Head of caudate nucleus (tissue), 42 donors: Measurements from ENCODE around the gene ATF4.

Experiments
- DNase-seq, 42 donors: peaks; one replicate each; pipeline versions ENCODE4 v3.0.0 to v3.0.0-alpha.2; 2020 to 2021; ENCODE audit warnings: mixed read lengths in 7 of 42
- intact Hi-C: fragments of 100-400 bp; cut with DNase I; formaldehyde crosslinking; loops from one replicate; pipeline ENCODE4 v1.15.0; 2022

The ATF4 gene

GRCh38 chr22:39487826-39488520, 32.4 kb upstream of the ATF4 start:
- intact Hi-C loops: no loop called here
- DNase-seq: no peak

- DNase-seq: no peak
- intact Hi-C loops: no loop called here
These were observed 31.7 kb upstream of the ATF4 start for GRCh38 chr22:39488563-39489083.

- intact Hi-C loops: no loop called here
These were observed 31.0 kb upstream of the ATF4 start for GRCh38 chr22:39489094-39490068.

GRCh38 chr22:39490135-39490798, 30.1 kb upstream of the ATF4 start:
- intact Hi-C loops: no loop called here
- peak; percentile 81 to 97 (median 92) for DNase-seq

More at GRCh38 chr22:39489094-39490068, 31.0 kb upstream of the ATF4 start:
- no peak for DNase-seq

- no peak for DNase-seq
- intact Hi-C loops: no loop called here
These were observed 29.2 kb upstream of the ATF4 start for GRCh38 chr22:39490966-39491680.

- DNase-seq: no peak
- intact Hi-C loops: no loop called here
These were observed 28.7 kb upstream of the ATF4 start for GRCh38 chr22:39491696-39492095.

- DNase-seq: no peak
- intact Hi-C loops: no loop called here
These were observed 28.2 kb upstream of the ATF4 start for GRCh38 chr22:39492186-39492585.

GRCh38 chr22:39493759-39494158, 26.6 kb upstream of the ATF4 start:
- no peak for DNase-seq
- intact Hi-C loops: no loop called here

GRCh38 chr22:39494471-39495120, 25.8 kb upstream of the ATF4 start:
- intact Hi-C loops: no loop called here
- DNase-seq: peak in 2 of 42 donors; percentile 26 to 42

- intact Hi-C loops: no loop called here
- peak; percentile 82 to 96 (median 92) for DNase-seq
These were observed 24.1 kb upstream of the ATF4 start for GRCh38 chr22:39496131-39496838.

GRCh38 chr22:39497429-39497828, 22.9 kb upstream of the ATF4 start:
- no peak for DNase-seq
- intact Hi-C loops: no loop called here

- DNase-seq: peak in 17 of 42 donors; percentile 31 to 74 (median 59)
- intact Hi-C loops: no loop called here
These were observed 22.0 kb upstream of the ATF4 start for GRCh38 chr22:39498368-39498767.

GRCh38 chr22:39498802-39499201, 21.6 kb upstream of the ATF4 start:
- DNase-seq: peak in 19 of 42 donors; percentile 35 to 77 (median 66)
- intact Hi-C loops: no loop called here

- intact Hi-C loops: loop anchor here (5.0 kb wide), 1 partner anchor 103 kb away; the partner anchor contains the start of gene TAB1
These were observed 20.3 kb upstream of the ATF4 start for GRCh38 chr22:39500101-39500500.

GRCh38 chr22:39501644-39502108, 18.7 kb upstream of the ATF4 start:
- no peak for DNase-seq
- intact Hi-C loops: loop anchor here (2.0 to 5.0 kb wide), 2 partner anchors 19 to 104 kb away; partner anchors contain the start of genes ATF4 and TAB1

More at GRCh38 chr22:39500101-39500500, 20.3 kb upstream of the ATF4 start:
- no peak for DNase-seq

GRCh38 chr22:39502109-39502788, 18.1 kb upstream of the ATF4 start, which contains the start of gene MIEF1:
TSS of gene MIEF1 (plus strand) at chr22:39502290. CDS start at chr22:39511295, 9,005 bp downstream.
- DNase-seq: peak; percentile 94 to 99 (median 97)
- intact Hi-C loops: loop anchor here (2.0 to 5.0 kb wide), 2 partner anchors 19 to 105 kb away; partner anchors contain the start of genes ATF4 and TAB1
